ENCODE data around the gene POC1B.

DNA sequence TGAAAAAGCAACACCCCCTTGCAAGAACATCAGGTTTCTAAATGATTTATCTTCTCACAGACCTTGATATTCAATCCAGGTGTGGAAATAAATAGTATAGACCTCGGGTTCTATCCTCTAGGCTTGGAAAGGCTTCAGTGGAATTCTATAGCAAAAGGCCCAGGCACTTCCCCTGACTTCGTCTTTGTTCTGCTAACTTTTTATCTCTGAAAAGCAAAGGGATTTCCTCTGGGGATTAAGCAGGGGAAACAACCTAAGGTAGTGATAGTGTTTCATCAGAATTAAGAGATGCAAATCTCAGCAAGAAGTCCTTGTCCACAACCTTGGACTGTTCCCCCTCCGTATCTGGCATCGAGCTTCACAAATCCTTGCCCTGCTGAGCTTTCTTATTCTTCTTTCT lies 114.0 kb downstream of the POC1B start:
- no peak for TF ChIP-seq POLR2A (IDR thresholded peaks at IDR 0.05)
- TF ChIP-seq, protein P1, sequence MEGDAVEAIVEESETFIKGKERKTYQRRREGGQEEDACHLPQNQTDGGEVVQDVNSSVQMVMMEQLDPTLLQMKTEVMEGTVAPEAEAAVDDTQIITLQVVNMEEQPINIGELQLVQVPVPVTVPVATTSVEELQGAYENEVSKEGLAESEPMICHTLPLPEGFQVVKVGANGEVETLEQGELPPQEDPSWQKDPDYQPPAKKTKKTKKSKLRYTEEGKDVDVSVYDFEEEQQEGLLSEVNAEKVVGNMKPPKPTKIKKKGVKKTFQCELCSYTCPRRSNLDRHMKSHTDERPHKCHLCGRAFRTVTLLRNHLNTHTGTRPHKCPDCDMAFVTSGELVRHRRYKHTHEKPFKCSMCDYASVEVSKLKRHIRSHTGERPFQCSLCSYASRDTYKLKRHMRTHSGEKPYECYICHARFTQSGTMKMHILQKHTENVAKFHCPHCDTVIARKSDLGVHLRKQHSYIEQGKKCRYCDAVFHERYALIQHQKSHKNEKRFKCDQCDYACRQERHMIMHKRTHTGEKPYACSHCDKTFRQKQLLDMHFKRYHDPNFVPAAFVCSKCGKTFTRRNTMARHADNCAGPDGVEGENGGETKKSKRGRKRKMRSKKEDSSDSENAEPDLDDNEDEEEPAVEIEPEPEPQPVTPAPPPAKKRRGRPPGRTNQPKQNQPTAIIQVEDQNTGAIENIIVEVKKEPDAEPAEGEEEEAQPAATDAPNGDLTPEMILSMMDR (IDR thresholded peaks at IDR 0.05): no peak

All from body of pancreas (tissue), 4 donors.